HUES6 (cell line): ENCODE data around the gene KATNB1.
A peak's percentile ranks its signal among the peaks of the same experiment; 100 is the strongest.

Experiments
- H3K27ac ChIP-seq: 2 replicates; pipeline ENCODE4 v1.7.0; 2013; ENCODE audit warnings: low read depth, mild to moderate bottlenecking, low read length, inconsistent platforms
- H3K27me3 ChIP-seq: 2 replicates; pipeline ENCODE4 v1.6.1; 2013; ENCODE audit warnings: low read length; ENCODE audit not compliant: control insufficient read depth, insufficient read depth
- H3K36me3 ChIP-seq: 2 replicates; pipeline ENCODE4 v1.6.1; 2013; ENCODE audit warnings: low read length; ENCODE audit not compliant: control insufficient read depth, insufficient read depth
- H3K4me1 ChIP-seq: 2 replicates; pipeline ENCODE4 v1.6.1; 2013; ENCODE audit warnings: low read length; ENCODE audit not compliant: control insufficient read depth, insufficient read depth
- H3K4me3 ChIP-seq: 2 replicates; pipeline ENCODE4 v1.5.1; 2013; ENCODE audit warnings: low read depth, low read length
- H3K9ac ChIP-seq: one replicate; pipeline ENCODE4 v1.6.1; 2013; ENCODE audit warnings: mild to moderate bottlenecking, low read length
- H3K9me3 ChIP-seq: 2 replicates; pipeline ENCODE4 v1.6.1; 2013; ENCODE audit warnings: low read depth, low read length; ENCODE audit not compliant: control insufficient read depth, insufficient read depth

Gene KATNB1

DNA sequence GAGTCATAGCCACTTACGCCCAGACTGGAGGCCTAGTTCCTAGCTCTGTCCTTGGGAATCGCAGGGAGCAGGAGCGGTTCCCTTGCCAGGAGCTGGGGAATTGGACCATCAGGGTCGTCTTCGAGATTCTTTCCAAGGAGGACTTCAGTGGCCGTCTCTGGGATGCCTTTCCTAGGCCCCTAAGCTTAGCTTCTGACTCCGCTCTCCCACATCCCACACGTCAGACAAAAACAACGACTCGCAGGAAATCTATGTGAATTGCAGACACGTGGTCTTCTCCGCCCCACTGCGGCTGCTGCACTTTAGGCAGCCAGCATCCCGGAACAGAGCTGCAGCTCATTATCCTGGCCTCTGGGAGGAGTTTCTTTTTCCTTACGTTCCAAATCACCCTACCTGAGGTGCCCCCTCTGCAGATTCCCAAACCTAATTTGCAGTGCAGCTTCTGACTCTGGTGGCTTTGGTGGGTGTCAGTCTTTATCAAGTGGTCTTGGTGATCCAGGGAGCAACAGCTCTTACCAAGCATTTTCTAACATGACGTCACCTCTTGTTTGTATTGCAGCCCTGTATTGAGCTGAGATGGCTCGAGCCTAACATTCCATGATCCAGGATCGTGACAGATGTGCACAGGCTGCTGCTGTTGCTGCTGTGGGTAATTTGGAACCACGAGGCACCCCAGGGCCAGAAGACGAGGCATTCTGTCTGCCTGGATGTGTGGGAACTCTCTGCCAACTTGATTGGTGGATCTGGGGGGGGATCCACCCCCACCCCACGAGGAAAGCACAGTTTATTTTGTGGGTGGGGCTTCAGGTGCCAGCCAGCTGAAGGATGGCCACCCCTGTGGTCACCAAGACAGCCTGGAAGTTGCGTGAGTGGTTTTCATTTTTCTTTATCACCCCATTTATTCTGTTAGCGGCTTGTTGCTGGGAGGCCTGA lies 1.1 kb downstream of the KATNB1 start:
- Histone ChIP-seq H3K27me3 (no peaks in the 10 kb centered on the region), H3K9me3 (peaks cover 4% of the 10 kb centered on the region; the same call in 1 of the 2 replicates), H3K36me3 (peaks cover 17% of the 10 kb centered on the region), H3K9ac (peak overlapping the region; percentile 61), H3K27ac (no peak overlapping the region; the same call in 1 of the 2 replicates), H3K4me3 (peak overlapping the region; percentile 81), H3K4me1 (peaks cover 10% of the 10 kb centered on the region)

DNA sequence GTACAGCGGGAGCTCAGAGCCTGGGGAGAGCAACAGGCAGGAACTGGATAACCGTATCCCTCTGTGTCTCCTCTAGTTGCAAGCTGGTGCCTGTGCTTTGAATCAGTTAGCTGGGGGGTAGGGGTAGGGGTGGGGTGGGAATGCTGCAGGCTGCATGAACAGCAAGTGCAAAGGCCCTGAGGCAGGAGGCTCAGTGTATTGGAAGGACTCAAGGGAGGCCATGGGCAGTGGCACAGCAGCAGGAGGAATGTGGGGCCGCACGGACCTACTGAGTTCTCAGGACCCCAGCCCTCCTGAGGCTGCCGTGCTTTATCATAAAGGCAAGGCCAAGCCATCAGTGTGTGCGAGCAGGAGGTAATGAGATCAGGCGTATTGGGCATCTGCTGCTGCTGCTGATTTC lies 3.3 kb downstream of the KATNB1 start:
- H3K36me3 ChIP-seq: peaks cover 28% of the 10 kb centered on the region
- no peak overlapping the region for H3K4me3 ChIP-seq
- no peak overlapping the region for H3K9ac ChIP-seq
- H3K9me3 ChIP-seq: no peaks in the 10 kb centered on the region
- no peaks in the 10 kb centered on the region for H3K27me3 ChIP-seq
- no peak overlapping the region for H3K27ac ChIP-seq
- peaks cover 10% of the 10 kb centered on the region for H3K4me1 ChIP-seq

DNA sequence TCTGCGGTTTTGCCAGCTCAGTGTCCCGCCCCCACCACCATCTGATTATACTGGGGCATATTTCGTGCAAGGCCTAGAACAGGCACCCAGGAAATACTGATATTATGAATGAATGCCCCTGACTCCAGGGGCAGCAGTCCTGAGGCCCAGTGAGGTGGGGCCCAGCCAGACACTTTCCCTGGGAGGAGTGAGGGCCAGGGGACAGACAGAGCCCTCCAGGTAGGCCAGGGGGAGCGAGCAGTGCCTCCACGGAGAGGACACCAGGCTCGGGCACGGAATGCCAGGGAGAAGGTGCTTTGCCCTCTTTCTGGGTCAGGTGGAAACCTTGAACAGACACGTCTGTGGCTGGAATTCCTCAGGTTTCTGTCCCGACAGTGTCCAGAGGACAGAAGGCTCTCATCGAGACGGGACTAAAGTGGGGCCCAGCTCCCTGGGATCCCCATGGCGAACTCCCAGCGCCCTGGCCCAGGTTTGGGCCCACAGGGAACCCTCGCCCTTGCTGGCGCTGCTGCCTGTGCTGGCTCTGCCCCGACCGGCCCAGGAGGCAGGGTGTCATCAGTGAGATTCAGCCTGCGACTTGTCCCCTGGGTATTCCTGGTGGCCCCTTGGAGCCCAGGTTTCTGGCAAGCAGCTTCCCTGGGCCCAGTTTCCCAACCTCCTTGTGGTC lies 4.3 kb downstream of the KATNB1 start:
- peaks cover 38% of the 10 kb centered on the region for H3K36me3 ChIP-seq
- H3K4me1 ChIP-seq: peaks cover 10% of the 10 kb centered on the region
- H3K27me3 ChIP-seq: no peaks in the 10 kb centered on the region
- no peak overlapping the region for H3K9ac ChIP-seq
- H3K9me3 ChIP-seq: no peaks in the 10 kb centered on the region
- no peak overlapping the region for H3K4me3 ChIP-seq
- H3K27ac ChIP-seq: no peak overlapping the region

DNA sequence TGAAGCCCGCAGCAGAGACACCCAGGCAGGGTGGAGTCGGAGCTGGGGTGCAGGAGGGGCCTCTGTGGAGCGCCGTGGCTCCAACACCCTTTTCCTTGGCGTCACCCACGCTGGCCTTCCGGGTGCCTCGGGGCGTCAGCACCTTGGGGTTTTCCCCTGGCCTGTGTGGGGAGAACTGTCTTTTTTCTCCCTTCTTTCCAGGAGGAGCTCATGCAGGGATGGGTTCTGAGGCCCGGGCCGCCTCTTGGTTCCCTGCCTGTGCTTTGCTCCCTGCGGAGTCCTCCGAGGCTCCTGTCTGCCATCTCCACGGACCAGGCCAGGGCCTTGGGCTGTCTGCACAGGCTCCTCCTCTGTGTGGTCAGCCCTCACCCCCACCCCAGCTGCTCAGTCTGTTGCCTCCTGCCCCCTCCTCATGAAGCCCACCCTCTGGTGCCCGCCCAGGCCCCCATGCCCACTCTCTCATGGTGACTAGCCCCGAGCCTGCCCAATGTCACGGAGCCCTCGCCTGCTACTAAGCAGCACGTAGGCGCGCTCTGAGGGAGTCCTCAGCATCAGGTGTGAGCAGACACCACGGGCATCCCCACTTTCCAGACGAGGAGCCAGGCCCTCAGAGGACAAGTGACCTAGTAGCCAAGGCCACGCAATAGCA lies 5.0 kb downstream of the KATNB1 start:
- peaks cover 39% of the 10 kb centered on the region for H3K36me3 ChIP-seq
- no peak overlapping the region for H3K9ac ChIP-seq
- H3K27ac ChIP-seq: no peak overlapping the region
- no peak overlapping the region for H3K4me3 ChIP-seq
- peaks cover 10% of the 10 kb centered on the region for H3K4me1 ChIP-seq
- no peaks in the 10 kb centered on the region for H3K27me3 ChIP-seq
- H3K9me3 ChIP-seq: no peaks in the 10 kb centered on the region

DNA sequence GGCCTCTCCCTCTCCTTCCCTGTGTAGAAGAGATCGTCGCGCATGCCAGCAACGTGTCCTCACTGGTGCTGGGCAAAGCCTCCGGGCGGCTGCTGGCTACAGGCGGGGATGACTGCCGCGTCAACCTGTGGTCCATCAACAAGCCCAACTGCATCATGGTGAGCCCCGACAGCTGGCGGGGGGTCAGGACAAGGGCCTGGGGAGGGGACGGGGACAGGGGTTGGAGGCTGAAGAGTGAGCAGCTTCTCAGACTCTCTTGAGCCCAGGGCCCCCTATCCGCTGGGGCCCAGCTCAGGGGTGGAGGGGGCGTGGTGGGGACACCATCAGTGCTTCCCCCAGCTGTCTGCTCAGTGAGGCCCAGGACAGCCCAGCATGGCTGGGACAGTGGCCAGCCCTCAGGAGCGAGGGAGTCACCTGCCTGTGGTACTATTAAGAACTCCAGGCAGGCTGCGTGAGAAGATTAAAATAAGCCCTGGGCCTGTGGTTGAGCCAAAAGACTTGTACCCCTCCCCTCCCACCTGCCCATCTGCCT lies 6.2 kb downstream of the KATNB1 start:
- Histone ChIP-seq H3K36me3 (peaks cover 39% of the 10 kb centered on the region), H3K9ac (no peak overlapping the region), H3K4me3 (no peak overlapping the region), H3K27ac (no peak overlapping the region), H3K4me1 (peaks cover 4% of the 10 kb centered on the region), H3K27me3 (no peaks in the 10 kb centered on the region), H3K9me3 (no peaks in the 10 kb centered on the region)

DNA sequence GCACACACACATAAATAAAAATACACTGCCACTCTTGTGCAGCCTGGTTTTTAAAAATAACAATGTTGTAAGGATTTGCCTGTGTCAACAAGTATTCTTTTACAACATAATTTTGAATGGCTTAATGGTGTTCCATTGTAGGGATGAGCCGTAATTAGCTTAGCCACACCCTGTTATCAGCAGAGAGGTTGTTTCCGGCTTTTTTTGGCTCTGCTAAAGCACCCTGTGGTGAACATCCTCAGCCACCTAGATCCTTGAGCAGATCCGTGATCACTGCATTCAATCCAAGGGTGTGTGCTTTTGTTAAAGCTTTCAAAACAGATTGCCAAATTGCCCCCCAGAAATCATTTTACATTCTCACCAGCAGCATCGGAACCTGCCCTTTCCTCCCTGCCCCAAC lies 7.0 kb downstream of the KATNB1 start:
- Histone ChIP-seq H3K27me3 (no peaks in the 10 kb centered on the region), H3K36me3 (peaks cover 38% of the 10 kb centered on the region), H3K4me3 (no peak overlapping the region), H3K9me3 (no peaks in the 10 kb centered on the region), H3K4me1 (no peaks in the 10 kb centered on the region), H3K9ac (no peak overlapping the region), H3K27ac (no peak overlapping the region)

DNA sequence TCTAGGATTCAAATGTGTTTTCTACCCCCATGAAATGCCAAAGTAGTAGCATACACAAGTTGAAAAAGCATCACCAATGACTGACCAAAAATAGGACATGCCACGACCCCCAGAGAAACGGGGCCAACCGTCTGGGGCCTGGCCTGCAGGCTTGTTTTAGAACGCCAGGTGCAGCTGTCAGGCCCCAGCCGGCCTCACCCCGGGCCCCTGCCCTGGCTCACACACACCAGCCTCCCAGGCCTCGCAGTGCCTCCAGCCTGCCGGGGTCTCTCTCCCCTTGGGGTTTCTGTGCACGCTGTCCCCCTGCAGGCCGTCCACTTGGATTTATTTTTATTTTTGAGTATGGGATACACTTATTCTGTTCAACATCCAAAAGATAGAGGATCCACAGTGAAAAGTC lies 7.9 kb downstream of the KATNB1 start:
- Histone ChIP-seq H3K27me3 (no peaks in the 10 kb centered on the region), H3K4me3 (no peak overlapping the region), H3K36me3 (peaks cover 34% of the 10 kb centered on the region), H3K4me1 (no peaks in the 10 kb centered on the region), H3K9me3 (no peaks in the 10 kb centered on the region), H3K27ac (no peak overlapping the region), H3K9ac (no peak overlapping the region)

DNA sequence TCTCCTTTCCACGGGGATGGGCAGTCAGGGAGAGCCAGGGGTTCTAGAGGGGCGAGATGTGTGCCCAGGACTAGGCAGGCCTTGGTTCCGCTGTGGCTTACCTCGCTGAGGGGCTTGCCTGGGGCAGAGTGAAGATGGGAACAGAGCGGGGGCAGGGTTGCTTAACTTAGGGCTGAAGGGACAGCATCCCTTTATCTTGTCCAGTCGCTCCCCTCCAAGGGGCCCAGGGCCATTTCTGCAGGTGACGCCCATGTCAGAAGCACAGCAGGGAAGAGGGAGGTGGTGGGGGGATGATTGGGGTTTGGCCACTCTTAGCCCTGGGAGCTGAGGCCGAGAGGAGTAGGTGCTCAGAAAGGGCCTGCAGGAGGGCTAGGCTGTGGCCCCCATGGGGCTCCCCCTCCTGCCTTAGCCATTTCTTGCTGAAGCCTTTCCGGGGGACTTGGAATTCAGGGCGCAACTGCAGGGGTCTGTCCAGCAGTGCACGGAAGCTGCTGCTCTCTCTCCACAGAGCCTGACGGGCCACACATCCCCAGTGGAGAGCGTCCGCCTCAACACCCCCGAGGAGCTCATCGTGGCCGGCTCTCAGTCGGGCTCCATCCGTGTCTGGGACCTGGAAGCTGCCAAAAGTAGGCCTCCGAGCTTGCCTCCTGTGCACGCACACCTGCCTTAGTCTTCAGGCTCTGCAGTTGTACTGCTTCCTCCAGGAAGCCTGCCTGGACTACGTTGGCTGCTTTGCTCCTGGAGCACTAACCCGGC lies 8.5 kb downstream of the KATNB1 start:
- no peaks in the 10 kb centered on the region for H3K9me3 ChIP-seq
- H3K27ac ChIP-seq: no peak overlapping the region
- H3K36me3 ChIP-seq: peaks cover 34% of the 10 kb centered on the region
- H3K4me3 ChIP-seq: no peak overlapping the region
- H3K4me1 ChIP-seq: no peaks in the 10 kb centered on the region
- H3K9ac ChIP-seq: no peak overlapping the region
- H3K27me3 ChIP-seq: no peaks in the 10 kb centered on the region

DNA sequence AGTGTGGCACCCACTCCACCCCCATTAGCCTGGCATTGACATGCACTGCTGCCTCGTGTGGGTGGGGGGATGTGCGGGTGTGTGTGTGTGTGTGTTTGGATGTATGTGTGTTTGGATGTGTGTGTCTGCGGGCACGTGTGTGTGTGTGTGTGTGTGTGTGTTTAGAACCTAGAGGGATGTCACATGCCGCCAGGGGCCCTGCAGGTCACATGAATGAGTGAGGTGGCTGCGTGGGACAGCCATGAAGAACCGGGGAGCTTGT lies 9.0 kb downstream of the KATNB1 start:
- peaks cover 35% of the 10 kb centered on the region for H3K36me3 ChIP-seq
- H3K4me1 ChIP-seq: no peaks in the 10 kb centered on the region
- no peaks in the 10 kb centered on the region for H3K27me3 ChIP-seq
- H3K27ac ChIP-seq: no peak overlapping the region
- no peak overlapping the region for H3K9ac ChIP-seq
- no peak overlapping the region for H3K4me3 ChIP-seq
- H3K9me3 ChIP-seq: no peaks in the 10 kb centered on the region

DNA sequence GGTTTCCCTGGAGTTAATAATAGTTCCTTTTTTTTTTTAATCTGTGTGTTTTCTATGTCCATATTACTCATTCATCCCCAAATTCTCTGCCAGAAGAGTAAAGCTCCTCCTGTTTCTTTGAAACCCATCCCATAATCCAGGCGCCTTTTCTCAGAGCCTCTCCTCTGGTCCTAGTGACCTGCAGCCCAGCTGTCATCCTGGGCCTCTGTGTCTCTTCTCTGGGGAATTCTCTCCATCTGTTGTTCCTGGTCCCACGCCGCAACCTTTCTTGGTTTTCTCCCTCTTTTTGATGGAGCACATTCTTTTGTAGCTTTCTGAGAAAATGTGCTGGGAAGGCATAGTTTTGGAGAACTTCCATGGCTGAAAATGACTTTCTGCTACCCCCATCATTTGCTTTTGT lies 10.2 kb downstream of the KATNB1 start:
- H3K4me1 ChIP-seq: no peaks in the 10 kb centered on the region
- no peak overlapping the region for H3K9ac ChIP-seq
- no peak overlapping the region for H3K27ac ChIP-seq
- H3K27me3 ChIP-seq: no peaks in the 10 kb centered on the region
- no peaks in the 10 kb centered on the region for H3K9me3 ChIP-seq
- peaks cover 34% of the 10 kb centered on the region for H3K36me3 ChIP-seq
- H3K4me3 ChIP-seq: no peak overlapping the region
